Liver (tissue), 9 donors: Measurements from ENCODE around the gene ADCY3. TPM values are rescaled to one million over a fixed set of nuclear protein-coding genes. Genes with fewer than 3 reads are reported as not detected.

Experiments
- DNase-seq: peaks from one replicate; pipeline ENCODE4 v3.0.0-alpha.2; 2017; ENCODE audit warnings: low spot score
- H3K27ac ChIP-seq, 2 donors: one replicate each; pipeline ENCODE4 v1.7.0; 2013; ENCODE audit warnings: inconsistent platforms in 2 of 2, low read length in 2 of 2, control low read depth in 1 of 2, low read depth in 1 of 2, mild to moderate bottlenecking in 1 of 2
- H3K27me3 ChIP-seq, 4 donors: one replicate each; pipeline versions ENCODE4 v1.6.1 to v1.7.0; 2013; ENCODE audit warnings: low read length in 3 of 4, inconsistent platforms in 1 of 4, mild to moderate bottlenecking in 1 of 4, moderate library complexity in 1 of 4; ENCODE audit not compliant: control insufficient read depth in 4 of 4, insufficient read depth in 4 of 4
- H3K36me3 ChIP-seq, 4 donors: one replicate each; pipeline versions ENCODE4 v1.6.1 to v1.7.0; 2013; ENCODE audit warnings: low read length in 3 of 4, mild to moderate bottlenecking in 3 of 4, low read depth in 1 of 4, moderate library complexity in 1 of 4; ENCODE audit not compliant: control insufficient read depth in 4 of 4, insufficient read depth in 3 of 4
- H3K4me1 ChIP-seq, 4 donors: one replicate each; pipeline versions ENCODE4 v1.6.1 to v1.7.0; 2013; ENCODE audit warnings: low read length in 3 of 4, mild to moderate bottlenecking in 3 of 4, moderate library complexity in 1 of 4; ENCODE audit not compliant: control insufficient read depth in 4 of 4, insufficient read depth in 4 of 4
- H3K4me3 ChIP-seq, 3 donors: one replicate each; pipeline versions ENCODE4 v1.6.1 to v1.7.0; 2013; ENCODE audit warnings: low read length in 3 of 3, control low read depth in 1 of 3, low read depth in 1 of 3, mild to moderate bottlenecking in 1 of 3
- H3K9ac ChIP-seq, 2 donors: one replicate each; pipeline ENCODE4 v1.7.0; 2013; ENCODE audit warnings: low read length in 2 of 2, mild to moderate bottlenecking in 2 of 2, moderate library complexity in 2 of 2, control low read depth in 1 of 2, low read depth in 1 of 2
- H3K9me3 ChIP-seq, 4 donors: one replicate each; pipeline versions ENCODE4 v1.6.1 to v1.7.0; 2013; ENCODE audit warnings: low read length in 3 of 4; ENCODE audit not compliant: control insufficient read depth in 4 of 4
- CTCF ChIP-seq: fragments of 150-350 bp; IDR thresholded peaks from 2 replicates; pipeline ENCODE4 v1.5.1; 2017; ENCODE audit warnings: improper control_type of control experiment, low read depth, low read length; ENCODE audit not compliant: missing input control
- FOXA1 ChIP-seq: IDR thresholded peaks from 2 replicates; pipeline ENCODE4 v1.6.1; 2016; ENCODE audit warnings: antibody characterized with exemption
- FOXA2 ChIP-seq: IDR thresholded peaks from 2 replicates; pipeline ENCODE4 v1.6.1; 2016; ENCODE audit warnings: antibody characterized with exemption
- GABPA ChIP-seq, 2 donors: IDR thresholded peaks in 1 of 2; conservative IDR thresholded peaks in 1 of 2; 2 replicates each; pipeline ENCODE4 v1.6.1; 2016; ENCODE audit warnings: antibody characterized with exemption in 2 of 2, mild to moderate bottlenecking in 1 of 2, moderate library complexity in 1 of 2
- HNF4A ChIP-seq, 2 donors: conservative IDR thresholded peaks; 2 replicates each; pipeline ENCODE4 v1.6.1; 2016; ENCODE audit warnings: antibody characterized with exemption in 2 of 2, mild to moderate bottlenecking in 2 of 2
- HNF4G ChIP-seq: IDR thresholded peaks from 2 replicates; pipeline ENCODE4 v1.6.1; 2016; ENCODE audit warnings: antibody characterized with exemption
- JUND ChIP-seq, 2 donors: IDR thresholded peaks; 2 replicates each; pipeline ENCODE4 v1.6.1; 2016; ENCODE audit warnings: antibody characterized with exemption in 2 of 2
- NR2F2 ChIP-seq: IDR thresholded peaks from 2 replicates; pipeline ENCODE4 v1.6.1; 2016; ENCODE audit warnings: antibody characterized with exemption
- RAD21 ChIP-seq, 2 donors: IDR thresholded peaks; 2 replicates each; pipeline ENCODE4 v1.6.1; 2016; ENCODE audit warnings: antibody characterized with exemption in 2 of 2, mild to moderate bottlenecking in 2 of 2
- REST ChIP-seq: IDR thresholded peaks from 2 replicates; pipeline ENCODE4 v1.6.1; 2016; ENCODE audit warnings: antibody characterized with exemption, mild to moderate bottlenecking
- RXRA ChIP-seq, 2 donors: IDR thresholded peaks; 2 replicates each; pipeline ENCODE4 v1.6.1; 2017 to 2018; ENCODE audit warnings: antibody characterized with exemption in 2 of 2, mild to moderate bottlenecking in 1 of 2
- SP1 ChIP-seq: IDR thresholded peaks from 2 replicates; pipeline ENCODE4 v1.6.1; 2018; ENCODE audit warnings: antibody characterized with exemption, mild to moderate bottlenecking
- TAF1 ChIP-seq: conservative IDR thresholded peaks from 2 replicates; pipeline ENCODE4 v1.6.1; 2016; ENCODE audit warnings: antibody characterized with exemption, mild to moderate bottlenecking
- YY1 ChIP-seq: IDR thresholded peaks from 2 replicates; pipeline ENCODE4 v1.6.1; 2016; ENCODE audit warnings: antibody characterized with exemption, mild to moderate bottlenecking
- WGBS: extraction: QIAGEN DNeasy Blood & Tissue Kit; methylation state at CpG from one replicate; pipeline ENCODE4 v1.1.7; 2013; 5-methylcytosine and 5-hydroxymethylcytosine counted together
- polyA plus RNA-seq, 2 donors: library from polyadenylated mRNA; stranded (reverse) in 1 of 2; unstranded in 1 of 2; fragments of 200-250 nt in 1 of 2; fragments of >200 nt in 1 of 2; fragmentation: Nextera tagmentation in 1 of 2; extraction: Ambion mirVana in 1 of 2; gene quantifications; one replicate each; pipeline versions ENCODE4 v1.2.1 to v1.2.3, GENCODE V29; 2013 to 2015
- total RNA-seq, 2 donors: library from RNA; depleted of rRNA; stranded (reverse); fragments of >200 nt; gene quantifications; one replicate each; pipeline ENCODE4 v1.2.3, GENCODE V29; 2014
- TF ChIP-seq, protein P1 (sequence below): IDR thresholded peaks from 2 replicates; pipeline ENCODE4 v1.6.1; 2016; ENCODE audit warnings: antibody characterized with exemption
- TF ChIP-seq, protein P2 (sequence below): IDR thresholded peaks from 2 replicates; pipeline ENCODE4 v1.6.1; 2016; ENCODE audit warnings: antibody characterized with exemption
- TF ChIP-seq, protein P3 (sequence below): IDR thresholded peaks from 2 replicates; pipeline ENCODE4 v1.6.1; 2016; ENCODE audit warnings: antibody characterized with exemption
- donor health status: healthy.
- donor health status: healthy.
- donor health status: healthy.
- donor health status: healthy.
- donor health status: healthy.

Gene ADCY3
- total and polyA plus RNA-seq, 4 donors: 0.99 to 8.4 (median 6.4) TPM

DNA sequence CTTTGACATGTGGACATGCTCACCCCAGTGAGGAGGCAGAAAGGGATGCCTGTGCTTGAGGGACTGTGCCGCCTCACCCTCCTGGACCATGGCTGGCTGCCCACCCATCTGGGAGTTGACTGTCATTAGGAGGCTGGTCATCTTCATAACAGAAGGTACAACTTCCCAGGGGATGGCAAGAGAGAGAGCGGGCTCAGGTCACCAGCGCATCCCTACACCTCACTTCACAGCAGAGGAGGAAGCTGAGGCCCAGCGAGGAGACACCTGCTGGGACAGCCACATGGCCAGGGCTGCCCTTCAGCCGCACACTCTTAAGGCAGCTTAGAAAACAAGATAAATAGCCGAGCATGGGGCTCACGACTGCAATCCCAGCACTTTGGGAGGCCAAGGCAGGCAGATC lies 59.4 kb downstream of the ADCY3 start (continued):
- no peak for TF ChIP-seq REST

DNA sequence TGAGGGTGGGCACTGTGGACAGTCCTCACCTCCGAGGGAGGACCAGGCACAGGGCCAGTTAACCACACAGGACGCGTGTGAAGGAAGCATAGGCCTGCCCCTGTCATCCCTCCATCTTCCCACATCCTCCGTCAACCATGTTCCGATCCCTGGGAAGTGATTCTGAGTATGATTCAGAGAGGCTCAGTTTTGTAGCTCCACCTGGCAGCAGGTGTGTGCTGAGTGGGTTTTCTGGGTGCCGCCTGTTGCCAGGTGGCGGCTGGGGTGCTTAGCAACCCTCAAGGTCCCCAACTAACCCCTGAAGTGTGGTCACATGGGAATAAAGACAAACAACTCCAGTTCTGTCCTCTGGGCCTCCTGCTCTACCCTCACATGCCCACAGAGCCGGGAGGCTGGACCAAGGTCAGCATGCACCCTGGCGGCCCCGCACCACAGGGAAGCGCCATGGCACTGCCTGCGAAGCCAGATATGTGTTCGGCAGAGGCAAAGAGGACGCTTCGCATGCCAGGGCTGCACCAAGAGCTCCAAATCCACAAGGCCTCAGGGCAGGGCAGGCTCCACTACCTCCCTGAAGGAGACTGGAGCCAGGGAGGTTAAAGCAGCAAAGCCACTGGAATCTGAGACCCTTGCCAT lies 60.0 kb downstream of the ADCY3 start:
- no peak for DNase-seq
- Histone ChIP-seq H3K36me3 (no peaks in the 10 kb centered on the region), H3K9ac (no peak overlapping the region), H3K9me3 (no peaks in the 10 kb centered on the region), H3K27ac (no peak overlapping the region), H3K4me3 (no peak overlapping the region), H3K27me3 (no peaks in the 10 kb centered on the region), H3K4me1 (no peaks in the 10 kb centered on the region)
- 97% methylated on average over 15 of the region's 15 CpGs for WGBS
- TF ChIP-seq HNF4A (conservative IDR thresholded peaks at IDR 0.05) (no peak), FOXA1 (no peak), FOXA2 (no peak), GABPA (IDR thresholded peaks at IDR 0.05 in 1 of 2, conservative IDR thresholded peaks at IDR 0.05 in 1 of 2) (no peak), RAD21 (IDR thresholded peaks at IDR 0.05) (no peak), JUND (IDR thresholded peaks at IDR 0.05) (no peak), REST (no peak), YY1 (no peak), HNF4G (no peak), RXRA (IDR thresholded peaks at IDR 0.05) (no peak), CTCF (no peak), NR2F2 (no peak), TAF1 (no peak), SP1 (no peak)
- TF ChIP-seq, protein P1, sequence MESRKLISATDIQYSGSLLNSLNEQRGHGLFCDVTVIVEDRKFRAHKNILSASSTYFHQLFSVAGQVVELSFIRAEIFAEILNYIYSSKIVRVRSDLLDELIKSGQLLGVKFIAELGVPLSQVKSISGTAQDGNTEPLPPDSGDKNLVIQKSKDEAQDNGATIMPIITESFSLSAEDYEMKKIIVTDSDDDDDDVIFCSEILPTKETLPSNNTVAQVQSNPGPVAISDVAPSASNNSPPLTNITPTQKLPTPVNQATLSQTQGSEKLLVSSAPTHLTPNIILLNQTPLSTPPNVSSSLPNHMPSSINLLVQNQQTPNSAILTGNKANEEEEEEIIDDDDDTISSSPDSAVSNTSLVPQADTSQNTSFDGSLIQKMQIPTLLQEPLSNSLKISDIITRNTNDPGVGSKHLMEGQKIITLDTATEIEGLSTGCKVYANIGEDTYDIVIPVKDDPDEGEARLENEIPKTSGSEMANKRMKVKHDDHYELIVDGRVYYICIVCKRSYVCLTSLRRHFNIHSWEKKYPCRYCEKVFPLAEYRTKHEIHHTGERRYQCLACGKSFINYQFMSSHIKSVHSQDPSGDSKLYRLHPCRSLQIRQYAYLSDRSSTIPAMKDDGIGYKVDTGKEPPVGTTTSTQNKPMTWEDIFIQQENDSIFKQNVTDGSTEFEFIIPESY: no peak
- TF ChIP-seq, protein P2, sequence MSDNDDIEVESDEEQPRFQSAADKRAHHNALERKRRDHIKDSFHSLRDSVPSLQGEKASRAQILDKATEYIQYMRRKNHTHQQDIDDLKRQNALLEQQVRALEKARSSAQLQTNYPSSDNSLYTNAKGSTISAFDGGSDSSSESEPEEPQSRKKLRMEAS: no peak
- TF ChIP-seq, protein P3, sequence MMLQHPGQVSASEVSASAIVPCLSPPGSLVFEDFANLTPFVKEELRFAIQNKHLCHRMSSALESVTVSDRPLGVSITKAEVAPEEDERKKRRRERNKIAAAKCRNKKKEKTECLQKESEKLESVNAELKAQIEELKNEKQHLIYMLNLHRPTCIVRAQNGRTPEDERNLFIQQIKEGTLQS: no peak
